WTC11 (cell line): ENCODE measurements around the gene GALNT7. TPM values are rescaled to one million over a fixed set of nuclear protein-coding genes. Genes with fewer than 3 reads are reported as not detected.

Source experiments
- AR ChIP-seq: fragments of 250-450 bp; sonication (Bioruptor Pico); IDR thresholded peaks from 2 replicates; pipeline ENCODE4 v1.9.0; 2021; ENCODE audit warnings: mild to moderate bottlenecking
- ATF1 ChIP-seq: sonication (generic); formaldehyde crosslinking; IDR thresholded peaks from 2 replicates; pipeline ENCODE4 v1.8.1; 2023; ENCODE audit warnings: mild to moderate bottlenecking, moderate library complexity, missing genetic modification reagents
- CREM ChIP-seq: sonication (generic); formaldehyde crosslinking; IDR thresholded peaks from 2 replicates; pipeline ENCODE4 v1.8.1; 2022; ENCODE audit warnings: mild to moderate bottlenecking, missing genetic modification reagents, moderate library complexity
- FOXJ3 ChIP-seq: sonication (generic); formaldehyde crosslinking; IDR thresholded peaks from 2 replicates; pipeline ENCODE4 v1.9.0; 2021; ENCODE audit warnings: missing genetic modification reagents, mild to moderate bottlenecking, borderline replicate concordance
- FOXK1 ChIP-seq: sonication (generic); formaldehyde crosslinking; IDR thresholded peaks from 2 replicates; pipeline ENCODE4 v1.8.0; 2022; ENCODE audit warnings: mild to moderate bottlenecking, moderate library complexity, missing genetic modification reagents
- FOXP1 ChIP-seq: sonication (generic); formaldehyde crosslinking; IDR thresholded peaks from 2 replicates; pipeline ENCODE4 v1.8.0; 2022; ENCODE audit warnings: missing genetic modification reagents, mild to moderate bottlenecking, moderate library complexity, borderline replicate concordance
- GTF2I ChIP-seq: fragments of 250-450 bp; sonication (Bioruptor Pico); conservative IDR thresholded peaks from 2 replicates; pipeline ENCODE4 v1.4.0; 2021; ENCODE audit warnings: mild to moderate bottlenecking
- IRF2 ChIP-seq: sonication (generic); formaldehyde crosslinking; IDR thresholded peaks from 2 replicates; pipeline ENCODE4 v1.8.0; 2022; ENCODE audit warnings: low read depth, missing genetic modification reagents, borderline replicate concordance
- KAT7 ChIP-seq: sonication (generic); formaldehyde crosslinking; IDR thresholded peaks from 2 replicates; pipeline ENCODE4 v1.8.1; 2023; ENCODE audit warnings: missing genetic modification reagents, mild to moderate bottlenecking, borderline replicate concordance
- MAX ChIP-seq: sonication (generic); formaldehyde crosslinking; IDR thresholded peaks from 2 replicates; pipeline ENCODE4 v1.8.0; 2022; ENCODE audit warnings: mild to moderate bottlenecking, missing genetic modification reagents
- MLX ChIP-seq: sonication (generic); formaldehyde crosslinking; IDR thresholded peaks from 2 replicates; pipeline ENCODE4 v1.8.1; 2023; ENCODE audit warnings: mild to moderate bottlenecking, missing genetic modification reagents, moderate library complexity
- NR1H2 ChIP-seq: sonication (generic); formaldehyde crosslinking; IDR thresholded peaks from 2 replicates; pipeline ENCODE4 v1.9.0; 2021; ENCODE audit warnings: mild to moderate bottlenecking, moderate library complexity, missing genetic modification reagents
- NR2C2 ChIP-seq: sonication (generic); formaldehyde crosslinking; IDR thresholded peaks from 2 replicates; pipeline ENCODE4 v1.8.0; 2022; ENCODE audit warnings: mild to moderate bottlenecking, missing genetic modification reagents
- OVOL2 ChIP-seq: fragments of 250-450 bp; sonication (Bioruptor Pico); IDR thresholded peaks from 2 replicates; pipeline ENCODE4 v1.9.0; 2021; ENCODE audit warnings: mild to moderate bottlenecking, borderline replicate concordance
- PREB ChIP-seq: sonication (generic); formaldehyde crosslinking; IDR thresholded peaks from 2 replicates; pipeline ENCODE4 v1.8.1; 2022; ENCODE audit warnings: mild to moderate bottlenecking, missing genetic modification reagents, moderate library complexity, borderline replicate concordance
- PRRX2 ChIP-seq: fragments of 250-450 bp; sonication (Bioruptor Pico); IDR thresholded peaks from 2 replicates; pipeline ENCODE4 v1.8.0; 2021; ENCODE audit warnings: mild to moderate bottlenecking
- RORB ChIP-seq: fragments of 250-450 bp; sonication (Bioruptor Pico); IDR thresholded peaks from 2 replicates; pipeline ENCODE4 v1.9.0; 2021; ENCODE audit warnings: mild to moderate bottlenecking
- TCF7 ChIP-seq: sonication (generic); formaldehyde crosslinking; IDR thresholded peaks from 2 replicates; pipeline ENCODE4 v1.8.0; 2022; ENCODE audit warnings: mild to moderate bottlenecking, low read depth, missing genetic modification reagents, moderate library complexity
- TEAD4 ChIP-seq: sonication (generic); formaldehyde crosslinking; IDR thresholded peaks from 2 replicates; pipeline ENCODE4 v1.8.0; 2022; ENCODE audit warnings: mild to moderate bottlenecking, missing genetic modification reagents
- USF1 ChIP-seq: sonication (generic); formaldehyde crosslinking; IDR thresholded peaks from 2 replicates; pipeline ENCODE4 v1.8.0; 2022; ENCODE audit warnings: mild to moderate bottlenecking, missing genetic modification reagents
- ZBTB21 ChIP-seq: sonication (generic); formaldehyde crosslinking; IDR thresholded peaks from 2 replicates; pipeline ENCODE4 v1.8.1; 2023; ENCODE audit warnings: mild to moderate bottlenecking, missing genetic modification reagents, borderline replicate concordance
- ZNF121 ChIP-seq: sonication (generic); formaldehyde crosslinking; IDR thresholded peaks from 2 replicates; pipeline ENCODE4 v1.8.0; 2023; ENCODE audit warnings: missing genetic modification reagents
- ZNF138 ChIP-seq: sonication (generic); formaldehyde crosslinking; conservative IDR thresholded peaks from 2 replicates; pipeline ENCODE4 v1.8.1; 2022; ENCODE audit warnings: mild to moderate bottlenecking, moderate library complexity, missing genetic modification reagents
- ZNF219 ChIP-seq: sonication (generic); formaldehyde crosslinking; IDR thresholded peaks from 2 replicates; pipeline ENCODE4 v1.8.0; 2023; ENCODE audit warnings: missing genetic modification reagents, mild to moderate bottlenecking, borderline replicate concordance
- ZNF317 ChIP-seq: sonication (generic); formaldehyde crosslinking; IDR thresholded peaks from 2 replicates; pipeline ENCODE4 v1.8.1; 2023; ENCODE audit warnings: low read depth, mild to moderate bottlenecking, moderate library complexity, missing genetic modification reagents, borderline replicate concordance
- ZNF423 ChIP-seq: fragments of 250-450 bp; sonication (Bioruptor Pico); IDR thresholded peaks from 2 replicates; pipeline ENCODE4 v2.1.2; 2022; ENCODE audit warnings: mild to moderate bottlenecking, moderate library complexity
- ZNF512 ChIP-seq: sonication (generic); formaldehyde crosslinking; IDR thresholded peaks from 2 replicates; pipeline ENCODE4 v1.8.1; 2022; ENCODE audit warnings: missing genetic modification reagents, borderline replicate concordance
- ZNF671 ChIP-seq: fragments of 250-450 bp; sonication (Bioruptor Pico); IDR thresholded peaks from 2 replicates; pipeline ENCODE4 v1.8.0; 2021; ENCODE audit warnings: mild to moderate bottlenecking
- total RNA-seq: library from RNA; stranded (reverse); gene quantifications from 3 replicates; pipeline ENCODE4 v1.2.3, GENCODE V29; 2021
- TF ChIP-seq, protein P1 (sequence below): sonication (generic); formaldehyde crosslinking; IDR thresholded peaks from 2 replicates; pipeline ENCODE4 v1.8.1; 2022; ENCODE audit warnings: low read depth, mild to moderate bottlenecking, moderate library complexity, missing genetic modification reagents, borderline replicate concordance
- TF ChIP-seq, protein P2 (sequence below): sonication (generic); formaldehyde crosslinking; IDR thresholded peaks from 2 replicates; pipeline ENCODE4 v1.8.1; 2023; ENCODE audit warnings: mild to moderate bottlenecking, missing genetic modification reagents

The GALNT7 gene
- total RNA-seq, 1 experiment from 2014 or later = 86.9 TPM

DNA sequence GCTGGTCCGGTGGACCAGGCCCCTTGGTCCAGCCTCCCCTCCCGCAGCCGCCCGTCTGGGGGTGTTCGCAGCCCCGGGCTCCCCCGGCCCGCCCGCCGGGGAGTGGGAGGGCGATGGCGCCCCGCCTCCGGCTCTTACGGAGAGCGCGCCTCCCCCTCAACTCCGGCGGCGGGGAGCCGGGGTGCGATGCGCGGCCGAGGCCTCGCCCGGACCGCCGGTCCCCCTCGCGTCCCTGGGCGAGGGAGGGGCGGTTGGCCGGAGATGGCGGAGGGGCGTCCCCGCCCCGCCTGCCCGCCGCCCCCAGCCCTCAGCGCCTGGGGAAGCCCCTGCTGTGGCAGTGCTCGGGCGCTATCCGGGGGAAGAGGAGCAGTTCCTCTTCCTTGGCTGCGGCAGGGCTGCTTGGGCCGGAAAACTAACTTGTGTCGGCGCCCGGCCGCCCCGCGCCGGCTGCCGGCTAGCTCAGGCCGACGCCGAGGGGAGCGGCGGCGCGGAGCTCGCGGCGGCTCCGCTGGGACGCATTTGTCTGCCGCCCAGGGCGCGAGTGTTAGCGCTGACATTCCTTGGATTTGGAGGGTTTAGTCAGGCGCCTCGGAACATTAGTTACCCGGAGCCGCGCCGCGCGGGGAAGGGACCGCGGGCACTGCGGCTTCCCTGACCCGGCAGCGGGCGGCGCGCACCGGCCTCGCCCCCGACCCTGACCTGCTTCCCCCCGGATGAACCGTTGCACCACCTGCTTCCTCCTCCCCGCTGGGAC lies 994 bp downstream of the GALNT7 start (continued):
- TF ChIP-seq TEAD4 (CRISPR knock-in tag) (no peak), AR (CRISPR knock-in tag) (no peak), ZNF138 (CRISPR knock-in tag) (0 out of 2 replicates have a peak, but pooled peaks have one; percentile 73), ZNF219 (CRISPR knock-in tag) (peak; percentile 50; the same call in 1 of the 2 replicates), ZNF121 (no peak), KAT7 (CRISPR knock-in tag) (0 out of 2 replicates have a peak, but pooled peaks have one; percentile 26), IRF2 (no peak), ZNF671 (CRISPR knock-in tag) (no peak), NR2C2 (CRISPR knock-in tag) (no peak), NR1H2 (CRISPR knock-in tag) (no peak), ZNF423 (CRISPR knock-in tag) (no peak), FOXK1 (CRISPR knock-in tag) (peak; percentile 38; the same call in 1 of the 2 replicates), PRRX2 (CRISPR knock-in tag) (no peak), GTF2I (CRISPR knock-in tag) (no peak), USF1 (CRISPR knock-in tag) (no peak), MAX (CRISPR knock-in tag) (peak; percentile 24; the same call in 1 of the 2 replicates), ZNF512 (CRISPR knock-in tag) (no peak), ZNF317 (CRISPR knock-in tag) (peak; percentile 27; the same call in 1 of the 2 replicates), FOXP1 (no peak), ZBTB21 (no peak), PREB (CRISPR knock-in tag) (no peak), CREM (0 out of 2 replicates have a peak, but pooled peaks have one; percentile 53), OVOL2 (CRISPR knock-in tag) (no peak), RORB (CRISPR knock-in tag) (no peak), TCF7 (CRISPR knock-in tag) (no peak), FOXJ3 (CRISPR knock-in tag) (no peak), ATF1 (CRISPR knock-in tag) (no peak), MLX (no peak)
- TF ChIP-seq, protein P1, sequence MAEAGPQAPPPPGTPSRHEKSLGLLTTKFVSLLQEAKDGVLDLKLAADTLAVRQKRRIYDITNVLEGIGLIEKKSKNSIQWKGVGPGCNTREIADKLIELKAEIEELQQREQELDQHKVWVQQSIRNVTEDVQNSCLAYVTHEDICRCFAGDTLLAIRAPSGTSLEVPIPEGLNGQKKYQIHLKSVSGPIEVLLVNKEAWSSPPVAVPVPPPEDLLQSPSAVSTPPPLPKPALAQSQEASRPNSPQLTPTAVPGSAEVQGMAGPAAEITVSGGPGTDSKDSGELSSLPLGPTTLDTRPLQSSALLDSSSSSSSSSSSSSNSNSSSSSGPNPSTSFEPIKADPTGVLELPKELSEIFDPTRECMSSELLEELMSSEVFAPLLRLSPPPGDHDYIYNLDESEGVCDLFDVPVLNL = no peak
- TF ChIP-seq, protein P2, sequence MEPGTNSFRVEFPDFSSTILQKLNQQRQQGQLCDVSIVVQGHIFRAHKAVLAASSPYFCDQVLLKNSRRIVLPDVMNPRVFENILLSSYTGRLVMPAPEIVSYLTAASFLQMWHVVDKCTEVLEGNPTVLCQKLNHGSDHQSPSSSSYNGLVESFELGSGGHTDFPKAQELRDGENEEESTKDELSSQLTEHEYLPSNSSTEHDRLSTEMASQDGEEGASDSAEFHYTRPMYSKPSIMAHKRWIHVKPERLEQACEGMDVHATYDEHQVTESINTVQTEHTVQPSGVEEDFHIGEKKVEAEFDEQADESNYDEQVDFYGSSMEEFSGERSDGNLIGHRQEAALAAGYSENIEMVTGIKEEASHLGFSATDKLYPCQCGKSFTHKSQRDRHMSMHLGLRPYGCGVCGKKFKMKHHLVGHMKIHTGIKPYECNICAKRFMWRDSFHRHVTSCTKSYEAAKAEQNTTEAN (CRISPR knock-in tag) = no peak
